ENCODE measurements around the gene RBBP8NL.

- TF ChIP-seq GATAD2B (IDR thresholded peaks at IDR 0.05; ENCODE audit: borderline replicate concordance) (no peak), TEAD2 (tag; IDR thresholded peaks at IDR 0.05) (no peak), EP300 (IDR thresholded peaks at IDR 0.05; ENCODE audit: low read length) (no peak), MEF2A (IDR thresholded peaks at IDR 0.05; ENCODE audit: control insufficient read depth, low read depth, low read length) (no peak), CREB5 (CRISPR knock-in tag; IDR thresholded peaks at IDR 0.05) (no peak), CTCF (IDR thresholded peaks at IDR 0.05 in 2 of 3, conservative IDR thresholded peaks at IDR 0.05 in 1 of 3; ENCODE audit: insufficient read depth in 2 of 3, low read depth in 1 of 3, low read length in 3 of 3) (peak in 2 of 3 experiments; percentile 14 to 31; a peak in 2 of 6 replicates), ZNF146 (CRISPR knock-in tag; IDR thresholded peaks at IDR 0.05; ENCODE audit: unreplicated experiment) (no peak), USF1 (CRISPR knock-in tag; IDR thresholded peaks at IDR 0.05) (no peak)
Measured at GRCh38 chr20:62376112-62377063, 51.0 kb downstream of the RBBP8NL start.

Data from K562 (cell line).